Kidney (tissue), 14 donors: Measurements from ENCODE around the gene C1QTNF12. TPM values are rescaled to one million over a fixed set of nuclear protein-coding genes. Genes with fewer than 3 reads are reported as not detected.

Source experiments
- DNase-seq, 5 donors: peaks; one replicate each; pipeline ENCODE4 v3.0.0-alpha.2; 2013 to 2020
- FAIRE-seq: peaks from 2 replicates; lab custom pipeline; 2012; peaks lifted over from hg19 to GRCh38; lab: Jason Lieb, UNC
- H3K27ac ChIP-seq, 2 donors: one replicate each; pipeline ENCODE4 v1.7.0; 2013; ENCODE audit warnings: low read depth in 2 of 2, low read length in 2 of 2, inconsistent platforms in 1 of 2
- H3K27me3 ChIP-seq: one replicate; pipeline ENCODE4 v1.7.1; 2013; ENCODE audit warnings: low read length, inconsistent platforms; ENCODE audit not compliant: control insufficient read depth, insufficient read depth
- H3K36me3 ChIP-seq, 3 donors: one replicate each; pipeline versions ENCODE4 v1.7.0 to v1.7.1; 2013; ENCODE audit warnings: low read length in 3 of 3, control low read depth in 1 of 3, inconsistent platforms in 1 of 3; ENCODE audit not compliant: insufficient read depth in 3 of 3, control insufficient read depth in 2 of 3
- H3K4me1 ChIP-seq, 3 donors: one replicate each; pipeline versions ENCODE4 v1.7.0 to v1.7.1; 2013; ENCODE audit warnings: low read length in 3 of 3, inconsistent platforms in 1 of 3, low read depth in 1 of 3; ENCODE audit not compliant: control insufficient read depth in 2 of 3, insufficient read depth in 2 of 3
- H3K4me3 ChIP-seq, 3 donors: one replicate each; pipeline versions ENCODE4 v1.7.0 to v1.8.1; 2013; ENCODE audit warnings: low read length in 3 of 3, control low read depth in 1 of 3, inconsistent platforms in 1 of 3
- H3K9ac ChIP-seq, 3 donors: one replicate each; pipeline versions ENCODE4 v1.7.0 to v1.7.1; 2013; ENCODE audit warnings: low read length in 3 of 3, control low read depth in 1 of 3, inconsistent platforms in 1 of 3
- H3K9me3 ChIP-seq, 3 donors: one replicate each; pipeline versions ENCODE4 v1.7.0 to v1.7.1; 2013; ENCODE audit warnings: low read length in 3 of 3, control low read depth in 1 of 3, inconsistent platforms in 1 of 3; ENCODE audit not compliant: control insufficient read depth in 2 of 3, insufficient read depth in 1 of 3
- intact Hi-C: fragments of 100-400 bp; cut with DNase I; formaldehyde crosslinking; loops from one replicate; pipeline ENCODE4 v1.11.1; 2022
- polyA plus RNA-seq: library from polyadenylated mRNA; stranded (reverse); fragments of 350-450 nt; fragmentation: Illumina TruSeq; extraction: RNeasy Lipid Tissue Mini Kit (QIAGEN cat#74804); gene quantifications from one replicate; pipeline ENCODE4 v1.2.3, GENCODE V29; 2014; ENCODE audit warnings: low read depth, low replicate concordance; ENCODE audit not compliant: insufficient read depth
- total RNA-seq: library from RNA; stranded (reverse); fragmentation: NEBNext Ultra II Directional; extraction: Animal tissue kit (Norgen Biotek cat#: 25700); gene quantifications from one replicate; pipeline ENCODE4 v1.2.1, GENCODE V29; 2021
- TF ChIP-seq, protein P1 (sequence below): IDR thresholded peaks from 3 replicates; pipeline ENCODE4 v1.5.1; 2012; ENCODE audit warnings: mild to moderate bottlenecking, moderate library complexity, borderline replicate concordance; ENCODE audit not compliant: insufficient read depth; ENCODE audit errors: extremely low read depth
- donor health status: control.
- donor health status: control.
- donor health status: control.
- donor health status: control.
- donor health status: control.
- donor health status: DM: yes; HTN: yes; CAD: no.
- donor health status: Normal renal cell carcinoma (clear cell type).

Gene C1QTNF12
- total and polyA plus RNA-seq, 2 donors from 2014 or later, result 3.1 to 9.9 TPM

DNA sequence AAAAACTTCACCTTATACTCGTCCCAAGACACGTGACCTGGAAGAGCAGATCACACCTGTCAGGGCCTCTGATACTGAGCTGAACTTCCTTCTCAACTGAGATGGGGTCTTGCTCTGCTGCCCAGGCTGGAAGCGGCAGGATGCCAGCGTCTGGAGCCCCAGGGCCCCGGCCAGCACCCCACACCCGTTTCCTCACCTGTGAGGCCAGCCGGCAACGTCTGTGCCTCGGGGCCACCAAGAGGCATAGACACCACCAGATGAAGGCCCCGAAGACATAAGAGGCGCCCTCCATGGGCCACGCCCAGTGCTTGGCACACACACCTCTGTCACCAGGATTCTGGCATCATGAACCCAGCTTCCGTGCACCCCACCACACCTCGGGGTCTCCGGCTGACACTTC, 23.2 kb downstream of the C1QTNF12 start:
- no peak overlapping the region for H3K9ac ChIP-seq
- no peak overlapping the region for H3K4me3 ChIP-seq
- H3K27me3 ChIP-seq, result no peaks in the 10 kb centered on the region
- intact Hi-C loops, result no loop called here
- H3K4me1 ChIP-seq, result no peaks in the 10 kb centered on the region
- DNase-seq, result no peak
- TF ChIP-seq, protein P1, sequence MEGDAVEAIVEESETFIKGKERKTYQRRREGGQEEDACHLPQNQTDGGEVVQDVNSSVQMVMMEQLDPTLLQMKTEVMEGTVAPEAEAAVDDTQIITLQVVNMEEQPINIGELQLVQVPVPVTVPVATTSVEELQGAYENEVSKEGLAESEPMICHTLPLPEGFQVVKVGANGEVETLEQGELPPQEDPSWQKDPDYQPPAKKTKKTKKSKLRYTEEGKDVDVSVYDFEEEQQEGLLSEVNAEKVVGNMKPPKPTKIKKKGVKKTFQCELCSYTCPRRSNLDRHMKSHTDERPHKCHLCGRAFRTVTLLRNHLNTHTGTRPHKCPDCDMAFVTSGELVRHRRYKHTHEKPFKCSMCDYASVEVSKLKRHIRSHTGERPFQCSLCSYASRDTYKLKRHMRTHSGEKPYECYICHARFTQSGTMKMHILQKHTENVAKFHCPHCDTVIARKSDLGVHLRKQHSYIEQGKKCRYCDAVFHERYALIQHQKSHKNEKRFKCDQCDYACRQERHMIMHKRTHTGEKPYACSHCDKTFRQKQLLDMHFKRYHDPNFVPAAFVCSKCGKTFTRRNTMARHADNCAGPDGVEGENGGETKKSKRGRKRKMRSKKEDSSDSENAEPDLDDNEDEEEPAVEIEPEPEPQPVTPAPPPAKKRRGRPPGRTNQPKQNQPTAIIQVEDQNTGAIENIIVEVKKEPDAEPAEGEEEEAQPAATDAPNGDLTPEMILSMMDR, result no peak
- H3K36me3 ChIP-seq, result peaks cover 4 to 30% (median 27%) of the 10 kb centered on the region in 3 donors
- no peak for FAIRE-seq
- H3K27ac ChIP-seq, result no peak overlapping the region
- no peaks in the 10 kb centered on the region for H3K9me3 ChIP-seq

DNA sequence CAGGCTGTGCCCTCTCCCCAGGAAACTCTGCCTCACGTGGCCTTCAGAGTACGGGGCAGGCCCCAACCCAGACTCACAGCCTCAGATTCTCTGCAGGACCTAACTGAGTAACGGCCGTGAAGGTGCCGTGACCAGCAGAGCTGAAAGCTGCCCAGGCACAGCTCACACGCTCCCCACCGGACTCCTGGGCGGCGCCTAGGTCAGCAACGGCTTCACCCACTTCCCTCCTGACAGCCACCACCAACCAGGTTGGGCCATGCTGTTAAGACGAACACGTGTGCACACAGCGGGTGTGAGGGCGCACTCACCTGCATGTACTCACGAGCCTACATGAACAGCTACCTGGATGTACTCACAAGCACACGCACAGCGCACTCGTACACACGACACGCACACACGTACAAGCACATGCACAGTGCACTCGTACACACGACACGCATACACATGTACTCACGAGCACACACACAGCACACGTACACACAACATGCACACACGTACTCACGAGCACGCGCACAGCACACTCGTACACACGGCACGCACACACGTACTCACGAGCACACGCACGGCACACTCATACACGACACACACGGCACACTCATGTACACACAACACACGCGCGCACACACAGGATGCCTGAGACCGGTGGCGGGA, 23.8 kb downstream of the C1QTNF12 start:
- Histone ChIP-seq H3K4me3 (no peak overlapping the region), H3K36me3 (peaks cover 4 to 33% (median 25%) of the 10 kb centered on the region in 3 donors), H3K9ac (no peak overlapping the region), H3K27me3 (no peaks in the 10 kb centered on the region), H3K4me1 (no peaks in the 10 kb centered on the region), H3K9me3 (no peaks in the 10 kb centered on the region), H3K27ac (no peak overlapping the region)
- TF ChIP-seq, protein P1, result no peak
- intact Hi-C loops, result no loop called here
- DNase-seq (no peak), FAIRE-seq (no peak)

DNA sequence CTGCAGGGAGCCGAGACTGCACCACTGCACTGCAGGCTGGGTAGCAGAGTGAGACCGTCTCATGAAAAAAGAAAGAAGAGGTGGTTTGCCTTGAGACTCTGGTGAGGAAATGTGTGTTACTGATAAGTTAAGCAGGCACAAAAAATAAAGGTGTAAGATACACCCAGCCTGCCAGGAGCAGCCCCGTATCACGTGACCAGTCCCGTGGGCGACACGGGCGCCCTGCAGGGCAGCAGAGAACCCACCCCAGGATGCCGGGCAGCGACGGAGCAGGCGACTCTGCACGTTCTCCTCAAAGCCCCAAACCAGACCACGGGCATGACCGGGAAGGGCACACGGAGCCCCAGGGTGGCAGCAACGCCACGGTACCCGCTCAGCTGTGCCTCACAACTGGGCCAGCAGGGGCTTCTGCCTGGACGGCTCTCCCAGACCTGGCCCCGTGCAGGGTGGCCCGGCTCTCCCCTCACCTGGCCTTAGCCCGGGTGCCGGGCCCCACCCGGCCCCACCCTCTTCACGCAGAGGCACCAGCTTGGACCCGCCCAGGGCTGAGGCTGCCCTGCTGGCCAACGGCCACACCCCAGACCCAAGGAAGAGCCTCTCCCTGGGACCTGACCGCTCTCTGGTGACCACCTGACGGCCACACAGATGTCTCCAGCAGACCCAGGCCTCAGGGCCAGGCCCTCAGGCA, 24.5 kb downstream of the C1QTNF12 start:
- no peak for FAIRE-seq
- TF ChIP-seq, protein P1, result no peak
- Histone ChIP-seq H3K4me1 (no peaks in the 10 kb centered on the region), H3K9me3 (no peaks in the 10 kb centered on the region), H3K27ac (no peak overlapping the region), H3K36me3 (peaks cover 4 to 33% (median 21%) of the 10 kb centered on the region in 3 donors), H3K27me3 (no peaks in the 10 kb centered on the region), H3K4me3 (no peak overlapping the region), H3K9ac (no peak overlapping the region)
- DNase-seq, result no peak
- intact Hi-C loops, result no loop called here
